GM12878 (cell line): ENCODE results near the gene ITPRIPL2. TPM values are rescaled to one million over a fixed set of nuclear protein-coding genes. Genes with fewer than 3 reads are reported as not detected.

Experiments
- CBX3 ChIP-seq: fragments of 200-600 bp; sonication (generic); IDR thresholded peaks from 2 replicates; pipeline ENCODE4 v1.6.1; 2016; ENCODE audit warnings: low read depth, borderline replicate concordance
- JUNB ChIP-seq: IDR thresholded peaks from 2 replicates; pipeline ENCODE4 v1.6.1; 2016; ENCODE audit warnings: antibody characterized with exemption, mild to moderate bottlenecking
- KDM1A ChIP-seq: fragments of 200-600 bp; sonication (generic); IDR thresholded peaks from 2 replicates; pipeline ENCODE4 v1.6.1; 2016; ENCODE audit warnings: borderline replicate concordance
- MEF2A ChIP-seq: IDR thresholded peaks from 2 replicates; pipeline ENCODE4 v1.6.1; 2011; ENCODE audit warnings: low read depth, mild to moderate bottlenecking, low read length, moderate library complexity; ENCODE audit not compliant: insufficient read depth
- POLR2A ChIP-seq: IDR thresholded peaks from 2 replicates; pipeline ENCODE4 v1.6.1; 2011; ENCODE audit warnings: low read depth, mild to moderate bottlenecking, low read length
- RUNX3 ChIP-seq: IDR thresholded peaks from 2 replicates; pipeline ENCODE4 v1.6.1; 2012; ENCODE audit warnings: low read length, inconsistent platforms
- SPI1 ChIP-seq: IDR thresholded peaks from 2 replicates; pipeline ENCODE4 v1.6.1; 2011; ENCODE audit warnings: low read depth, mild to moderate bottlenecking, low read length, moderate library complexity, borderline replicate concordance; ENCODE audit not compliant: insufficient read depth
- SREBF1 ChIP-seq: IDR thresholded peaks from 2 replicates; pipeline ENCODE4 v1.6.1; 2012; ENCODE audit warnings: mild to moderate bottlenecking, low read length
- ZBED1 ChIP-seq: IDR thresholded peaks from 2 replicates; pipeline ENCODE4 v1.6.1; 2016; ENCODE audit warnings: borderline replicate concordance
- ZNF207 ChIP-seq: fragments of 450-650 bp; IDR thresholded peaks from 2 replicates; pipeline ENCODE4 v1.6.1; 2014; ENCODE audit warnings: antibody characterized with exemption, mild to moderate bottlenecking, borderline replicate concordance
- ZNF217 ChIP-seq: fragments of 450-650 bp; IDR thresholded peaks from 2 replicates; pipeline ENCODE4 v1.6.1; 2017; ENCODE audit warnings: antibody characterized with exemption, mild to moderate bottlenecking
- ZNF622 ChIP-seq: fragments of 450-650 bp; IDR thresholded peaks from 2 replicates; pipeline ENCODE4 v1.6.1; 2017; ENCODE audit warnings: mild to moderate bottlenecking, inconsistent platforms
- polyA plus RNA-seq, 11 experiments: library from polyadenylated mRNA; depleted of rRNA in 4 of 11; unstranded in 6 of 11; stranded (reverse) in 5 of 11; fragments of >200 nt; fragmentation: Nextera tagmentation in 4 of 11; fragmentation: Illumina TruSeq in 1 of 11; extraction: Ambion mirVana in 4 of 11; extraction: Trizol in 1 of 11; gene quantifications; 1 replicate in 1 of 11; 2 replicates in 10 of 11; pipeline versions ENCODE4 v1.2.1 to v1.2.3, GENCODE V29; 2011 to 2016; ENCODE audit warnings: inconsistent platforms in 2 of 11, missing spikeins in 2 of 11, low read depth in 1 of 11
- total RNA-seq, 4 experiments: library from RNA; depleted of rRNA in 3 of 4; stranded (reverse); fragments of >200 nt in 3 of 4; fragmentation: Illumina TruSeq in 1 of 4; extraction: Trizol in 1 of 4; gene quantifications; 2 replicates each; pipeline versions ENCODE4 v1.2.1 to v1.2.3, GENCODE V29; 2013 to 2021
- TF ChIP-seq, protein P1 (sequence below): fragments of 150-350 bp; IDR thresholded peaks from 2 replicates; pipeline ENCODE4 v1.6.1; 2014; ENCODE audit warnings: mild to moderate bottlenecking, low read depth, low read length
- TF ChIP-seq, protein P2 (sequence below): fragments of 450-650 bp; IDR thresholded peaks from 2 replicates; pipeline ENCODE4 v1.6.1; 2017; ENCODE audit warnings: mild to moderate bottlenecking
- TF ChIP-seq, protein P3 (sequence below): fragments of 150-350 bp; IDR thresholded peaks from 2 replicates; pipeline ENCODE4 v1.6.1; 2016; ENCODE audit warnings: low read depth, low read length

The ITPRIPL2 gene
- total and polyA plus RNA-seq, 10 of the 15 experiments (the other 5 are each of a cell fraction or from before 2014, with no cell fraction given) = 0.48 to 14.3 (median 3.5) TPM

DNA sequence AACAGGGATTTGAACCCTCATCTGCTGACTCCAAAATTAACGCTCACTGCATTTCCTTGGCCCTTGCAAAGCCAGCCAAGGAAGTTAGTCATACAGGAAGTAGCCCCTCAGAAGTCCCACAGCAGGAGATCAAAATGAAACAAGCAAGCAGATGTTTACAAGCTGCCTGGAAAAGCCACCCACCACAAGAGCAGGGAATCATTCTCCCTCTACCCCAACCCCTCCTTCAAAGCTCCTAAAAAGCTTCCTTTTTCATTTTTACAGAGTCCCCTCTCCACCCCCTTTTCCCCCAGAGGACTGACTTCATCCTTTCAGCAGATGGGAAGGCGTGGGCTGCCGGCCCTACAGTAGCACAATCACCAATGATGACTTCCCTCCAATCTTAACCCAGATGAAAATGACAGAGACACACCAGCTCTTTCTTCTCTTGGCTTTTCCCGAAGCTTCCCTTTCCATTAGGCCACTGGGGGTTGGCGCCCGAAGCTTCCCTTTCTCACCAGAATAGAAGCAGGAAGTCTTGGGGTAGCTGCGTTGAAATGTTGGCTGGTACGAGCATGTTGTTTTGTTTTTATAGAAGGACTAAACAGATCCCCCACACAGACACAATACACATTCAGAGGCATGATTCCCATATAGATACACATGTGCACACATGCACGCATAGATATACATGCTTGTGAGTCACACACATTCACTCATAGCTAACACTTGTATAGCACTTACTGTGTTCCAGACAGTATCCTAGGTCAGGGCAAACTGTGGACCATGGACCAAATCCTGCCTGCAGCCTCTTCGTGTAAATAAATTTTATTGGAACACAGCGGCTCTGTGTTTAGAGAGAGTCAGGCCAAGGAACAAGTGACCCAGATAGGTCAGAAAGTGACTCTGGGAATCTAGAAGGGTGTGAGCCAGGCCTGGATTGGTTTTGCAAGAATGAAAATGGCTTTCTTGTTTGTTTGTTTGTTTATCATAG is 17.4 kb downstream of the ITPRIPL2 start (continued):
- TF ChIP-seq JUNB = peak; percentile 45
- TF ChIP-seq ZNF217 = no peak
- TF ChIP-seq MEF2A = no peak
- no peak for TF ChIP-seq SPI1
- TF ChIP-seq, protein P1, sequence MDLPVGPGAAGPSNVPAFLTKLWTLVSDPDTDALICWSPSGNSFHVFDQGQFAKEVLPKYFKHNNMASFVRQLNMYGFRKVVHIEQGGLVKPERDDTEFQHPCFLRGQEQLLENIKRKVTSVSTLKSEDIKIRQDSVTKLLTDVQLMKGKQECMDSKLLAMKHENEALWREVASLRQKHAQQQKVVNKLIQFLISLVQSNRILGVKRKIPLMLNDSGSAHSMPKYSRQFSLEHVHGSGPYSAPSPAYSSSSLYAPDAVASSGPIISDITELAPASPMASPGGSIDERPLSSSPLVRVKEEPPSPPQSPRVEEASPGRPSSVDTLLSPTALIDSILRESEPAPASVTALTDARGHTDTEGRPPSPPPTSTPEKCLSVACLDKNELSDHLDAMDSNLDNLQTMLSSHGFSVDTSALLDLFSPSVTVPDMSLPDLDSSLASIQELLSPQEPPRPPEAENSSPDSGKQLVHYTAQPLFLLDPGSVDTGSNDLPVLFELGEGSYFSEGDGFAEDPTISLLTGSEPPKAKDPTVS = no peak
- no peak for TF ChIP-seq SREBF1
- no peak for TF ChIP-seq POLR2A
- TF ChIP-seq CBX3 = no peak
- TF ChIP-seq RUNX3 = peak; percentile 65
- TF ChIP-seq, protein P2, sequence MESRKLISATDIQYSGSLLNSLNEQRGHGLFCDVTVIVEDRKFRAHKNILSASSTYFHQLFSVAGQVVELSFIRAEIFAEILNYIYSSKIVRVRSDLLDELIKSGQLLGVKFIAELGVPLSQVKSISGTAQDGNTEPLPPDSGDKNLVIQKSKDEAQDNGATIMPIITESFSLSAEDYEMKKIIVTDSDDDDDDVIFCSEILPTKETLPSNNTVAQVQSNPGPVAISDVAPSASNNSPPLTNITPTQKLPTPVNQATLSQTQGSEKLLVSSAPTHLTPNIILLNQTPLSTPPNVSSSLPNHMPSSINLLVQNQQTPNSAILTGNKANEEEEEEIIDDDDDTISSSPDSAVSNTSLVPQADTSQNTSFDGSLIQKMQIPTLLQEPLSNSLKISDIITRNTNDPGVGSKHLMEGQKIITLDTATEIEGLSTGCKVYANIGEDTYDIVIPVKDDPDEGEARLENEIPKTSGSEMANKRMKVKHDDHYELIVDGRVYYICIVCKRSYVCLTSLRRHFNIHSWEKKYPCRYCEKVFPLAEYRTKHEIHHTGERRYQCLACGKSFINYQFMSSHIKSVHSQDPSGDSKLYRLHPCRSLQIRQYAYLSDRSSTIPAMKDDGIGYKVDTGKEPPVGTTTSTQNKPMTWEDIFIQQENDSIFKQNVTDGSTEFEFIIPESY = no peak
- no peak for TF ChIP-seq ZNF207
- TF ChIP-seq, protein P3, sequence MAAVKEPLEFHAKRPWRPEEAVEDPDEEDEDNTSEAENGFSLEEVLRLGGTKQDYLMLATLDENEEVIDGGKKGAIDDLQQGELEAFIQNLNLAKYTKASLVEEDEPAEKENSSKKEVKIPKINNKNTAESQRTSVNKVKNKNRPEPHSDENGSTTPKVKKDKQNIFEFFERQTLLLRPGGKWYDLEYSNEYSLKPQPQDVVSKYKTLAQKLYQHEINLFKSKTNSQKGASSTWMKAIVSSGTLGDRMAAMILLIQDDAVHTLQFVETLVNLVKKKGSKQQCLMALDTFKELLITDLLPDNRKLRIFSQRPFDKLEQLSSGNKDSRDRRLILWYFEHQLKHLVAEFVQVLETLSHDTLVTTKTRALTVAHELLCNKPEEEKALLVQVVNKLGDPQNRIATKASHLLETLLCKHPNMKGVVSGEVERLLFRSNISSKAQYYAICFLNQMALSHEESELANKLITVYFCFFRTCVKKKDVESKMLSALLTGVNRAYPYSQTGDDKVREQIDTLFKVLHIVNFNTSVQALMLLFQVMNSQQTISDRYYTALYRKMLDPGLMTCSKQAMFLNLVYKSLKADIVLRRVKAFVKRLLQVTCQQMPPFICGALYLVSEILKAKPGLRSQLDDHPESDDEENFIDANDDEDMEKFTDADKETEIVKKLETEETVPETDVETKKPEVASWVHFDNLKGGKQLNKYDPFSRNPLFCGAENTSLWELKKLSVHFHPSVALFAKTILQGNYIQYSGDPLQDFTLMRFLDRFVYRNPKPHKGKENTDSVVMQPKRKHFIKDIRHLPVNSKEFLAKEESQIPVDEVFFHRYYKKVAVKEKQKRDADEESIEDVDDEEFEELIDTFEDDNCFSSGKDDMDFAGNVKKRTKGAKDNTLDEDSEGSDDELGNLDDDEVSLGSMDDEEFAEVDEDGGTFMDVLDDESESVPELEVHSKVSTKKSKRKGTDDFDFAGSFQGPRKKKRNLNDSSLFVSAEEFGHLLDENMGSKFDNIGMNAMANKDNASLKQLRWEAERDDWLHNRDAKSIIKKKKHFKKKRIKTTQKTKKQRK = no peak
- TF ChIP-seq ZBED1 = no peak
- TF ChIP-seq KDM1A = no peak
- TF ChIP-seq ZNF622 = no peak
